GM19328 (cell line): ENCODE measurements around the gene BLID.

ENCODE experiments used
- ATAC-seq: cut with Tn5 transposase; IDR thresholded peaks from one replicate; pipeline ENCODE4 v1.9.1; 2021; ENCODE audit warnings: mild to moderate bottlenecking, moderate library complexity; ENCODE audit not compliant: unreplicated experiment

Gene BLID

GRCh38 chr11:122085264-122085663 is 30.8 kb downstream of the BLID start:
- ATAC-seq = no peak

GRCh38 chr11:122082205-122082604 is 33.8 kb downstream of the BLID start:
- ATAC-seq = no peak

- ATAC-seq = no peak
Measured at GRCh38 chr11:122081073-122081472, 34.9 kb downstream of the BLID start.

GRCh38 chr11:122077459-122077858 is 38.6 kb downstream of the BLID start:
- ATAC-seq = no peak

- no peak for ATAC-seq
Measured at GRCh38 chr11:122076512-122077120, 39.4 kb downstream of the BLID start.

- ATAC-seq = no peak
Measured at GRCh38 chr11:122075016-122075415, 41.0 kb downstream of the BLID start.

GRCh38 chr11:122074022-122074421 is 42.0 kb downstream of the BLID start:
- ATAC-seq = no peak

- ATAC-seq = no peak
Measured at GRCh38 chr11:122071709-122072202, 44.3 kb downstream of the BLID start.

GRCh38 chr11:122069707-122070360 is 46.2 kb downstream of the BLID start:
- ATAC-seq = no peak

GRCh38 chr11:122068837-122069236 is 47.2 kb downstream of the BLID start:
- ATAC-seq = no peak

GRCh38 chr11:122068141-122068540 is 47.9 kb downstream of the BLID start:
- ATAC-seq = no peak
